Osteoblast (primary cell): Measurements from ENCODE around the gene RACGAP1. TPM values are rescaled to one million over a fixed set of nuclear protein-coding genes. Genes with fewer than 3 reads are reported as not detected.

Experiments
- DNase-seq: peaks from one replicate; pipeline ENCODE4 v3.0.0; 2011; ENCODE audit warnings: low spot score, mixed read lengths; ENCODE audit not compliant: insufficient read length; ENCODE audit errors: missing footprints
- H2AFZ ChIP-seq: 2 replicates; pipeline ENCODE4 v1.6.0; 2011; ENCODE audit warnings: mild to moderate bottlenecking, low read length
- H3K27ac ChIP-seq: 2 replicates; pipeline ENCODE4 v1.5.1; 2011; ENCODE audit warnings: mild to moderate bottlenecking, low read depth, low read length, moderate library complexity
- H3K27me3 ChIP-seq: 2 replicates; pipeline ENCODE4 v1.6.0; 2012; ENCODE audit warnings: mild to moderate bottlenecking, control low read depth, inconsistent platforms, low read length, moderate library complexity; ENCODE audit not compliant: insufficient read depth
- H3K36me3 ChIP-seq: 2 replicates; pipeline ENCODE4 v1.5.1; 2011; ENCODE audit warnings: mild to moderate bottlenecking, low read length, control low read depth, moderate library complexity; ENCODE audit not compliant: insufficient read depth
- H3K4me1 ChIP-seq: 2 replicates; pipeline ENCODE4 v1.5.1; 2011; ENCODE audit warnings: mild to moderate bottlenecking, low read length, control low read depth, moderate library complexity; ENCODE audit not compliant: insufficient read depth
- H3K4me2 ChIP-seq: 2 replicates; pipeline ENCODE4 v1.6.0; 2011; ENCODE audit warnings: mild to moderate bottlenecking, low read length; ENCODE audit not compliant: insufficient read depth
- H3K4me3 ChIP-seq: fragments of 200-600 bp; sonication (generic); 3 replicates; pipeline ENCODE4 v1.5.1; 2012; ENCODE audit warnings: mild to moderate bottlenecking, low read length, inconsistent platforms; ENCODE audit not compliant: insufficient read depth
- H3K79me2 ChIP-seq: 2 replicates; pipeline ENCODE4 v1.6.0; 2012; ENCODE audit warnings: mild to moderate bottlenecking, low read length, control low read depth, inconsistent platforms; ENCODE audit not compliant: insufficient read depth
- H3K9me3 ChIP-seq: 2 replicates; pipeline ENCODE4 v1.5.1; 2011; ENCODE audit warnings: low read depth, low read length, control low read depth
- H4K20me1 ChIP-seq: 2 replicates; pipeline ENCODE4 v1.6.0; 2012; ENCODE audit warnings: mild to moderate bottlenecking, low read length, control low read depth; ENCODE audit not compliant: insufficient read depth
- CTCF ChIP-seq: IDR thresholded peaks from 2 replicates; pipeline ENCODE4 v1.5.1; 2011; ENCODE audit warnings: mild to moderate bottlenecking, low read depth, low read length, moderate library complexity; ENCODE audit errors: extremely low read depth
- total RNA-seq: library from RNA; depleted of rRNA; stranded (reverse); fragments of >200 nt; gene quantifications from 2 replicates; pipeline ENCODE4 v1.2.3, GENCODE V29; 2012

The RACGAP1 gene
- total RNA-seq, 1 donor = 12.7 TPM

DNA sequence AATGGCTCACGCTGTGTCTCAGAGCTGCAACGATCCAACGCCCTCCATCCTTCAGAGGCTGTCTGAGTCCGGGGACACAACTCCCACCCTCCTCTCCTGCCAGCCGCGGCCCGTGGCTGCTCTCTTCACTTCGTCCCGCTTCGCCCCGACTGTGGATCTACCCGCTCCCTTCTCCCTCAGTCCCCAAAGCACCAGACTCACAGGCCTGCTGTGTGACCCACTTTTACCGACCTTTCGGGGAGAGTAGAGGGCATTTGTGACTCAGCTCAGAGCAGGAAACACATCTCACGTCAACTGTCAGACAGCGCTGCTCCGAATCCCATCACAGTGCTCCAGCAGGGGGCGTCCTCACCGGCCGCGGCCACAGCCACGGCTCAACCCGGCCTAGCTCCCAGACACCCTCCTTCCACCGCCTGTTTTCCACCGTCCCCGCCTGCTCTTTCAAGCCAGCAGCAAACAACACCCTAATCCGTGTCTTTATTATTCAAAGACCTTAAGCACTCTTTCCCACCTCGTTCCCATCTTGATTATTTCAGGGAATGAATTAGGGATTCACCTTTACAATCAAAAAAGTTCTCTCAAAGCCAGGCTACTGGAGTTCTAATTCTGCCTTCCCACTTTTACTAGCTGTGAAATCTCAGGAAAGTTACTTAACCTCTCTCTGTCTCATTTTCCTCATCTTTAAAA, 79.8 kb downstream of the RACGAP1 start:
- peak; percentile 96 for TF ChIP-seq CTCF

DNA sequence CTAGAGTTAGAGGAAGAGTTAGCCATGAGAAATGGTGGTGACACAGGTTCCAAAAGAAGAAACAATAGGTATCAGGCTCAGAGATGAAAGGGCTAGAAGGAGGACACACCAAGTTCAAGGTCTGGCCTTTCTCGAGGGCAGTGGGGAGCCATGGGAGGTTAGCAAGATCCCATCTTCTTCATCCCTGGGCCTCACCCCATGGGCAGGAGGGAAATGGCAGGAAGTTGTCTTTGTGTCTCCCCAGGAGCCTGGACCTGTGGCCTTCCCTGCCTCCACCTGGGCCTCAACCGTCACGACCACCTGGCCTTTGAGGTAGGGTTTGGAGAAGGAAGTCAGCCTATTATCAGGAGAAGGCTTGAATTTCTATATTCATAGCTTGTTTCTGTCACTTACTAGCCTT, 80.6 kb downstream of the RACGAP1 start:
- Histone ChIP-seq H3K27ac (no peak overlapping the region), H4K20me1 (no peaks in the 10 kb centered on the region), H3K4me3 (no peak overlapping the region), H3K27me3 (peaks cover 2% of the 10 kb centered on the region), H3K4me2 (no peak overlapping the region), H3K36me3 (no peaks in the 10 kb centered on the region), H3K79me2 (no peaks in the 10 kb centered on the region), H3K4me1 (peaks cover 5% of the 10 kb centered on the region), H2AFZ (no peak overlapping the region), H3K9me3 (no peaks in the 10 kb centered on the region)
- no peak for TF ChIP-seq CTCF
- peak; percentile 43 for DNase-seq

More for the DNA sequence above, 79.8 kb downstream of the RACGAP1 start:
- no peaks in the 10 kb centered on the region for H3K36me3 ChIP-seq
- H3K79me2 ChIP-seq = no peaks in the 10 kb centered on the region
- peak overlapping the region; percentile 62 for H3K4me3 ChIP-seq
- H2AFZ ChIP-seq = peak overlapping the region; percentile 95
- peaks cover 7% of the 10 kb centered on the region for H3K27me3 ChIP-seq
- H3K27ac ChIP-seq = peak overlapping the region; percentile 20
- no peaks in the 10 kb centered on the region for H3K9me3 ChIP-seq
- DNase-seq = peak; percentile 99
- H3K4me2 ChIP-seq = peak overlapping the region; percentile 81
- H4K20me1 ChIP-seq = no peaks in the 10 kb centered on the region
- peaks cover 5% of the 10 kb centered on the region for H3K4me1 ChIP-seq

- TF ChIP-seq CTCF = no peak
- no peak overlapping the region for H3K4me2 ChIP-seq
- no peak overlapping the region for H2AFZ ChIP-seq
- H4K20me1 ChIP-seq = no peaks in the 10 kb centered on the region
- no peaks in the 10 kb centered on the region for H3K79me2 ChIP-seq
- no peak overlapping the region for H3K4me3 ChIP-seq
- DNase-seq = peak; percentile 51
- H3K36me3 ChIP-seq = no peaks in the 10 kb centered on the region
- no peaks in the 10 kb centered on the region for H3K27me3 ChIP-seq
- no peak overlapping the region for H3K27ac ChIP-seq
- H3K9me3 ChIP-seq = no peaks in the 10 kb centered on the region
- H3K4me1 ChIP-seq = peaks cover 5% of the 10 kb centered on the region
These were observed 81.2 kb downstream of the RACGAP1 start for GRCh38 chr12:49944046-49944445.

DNA sequence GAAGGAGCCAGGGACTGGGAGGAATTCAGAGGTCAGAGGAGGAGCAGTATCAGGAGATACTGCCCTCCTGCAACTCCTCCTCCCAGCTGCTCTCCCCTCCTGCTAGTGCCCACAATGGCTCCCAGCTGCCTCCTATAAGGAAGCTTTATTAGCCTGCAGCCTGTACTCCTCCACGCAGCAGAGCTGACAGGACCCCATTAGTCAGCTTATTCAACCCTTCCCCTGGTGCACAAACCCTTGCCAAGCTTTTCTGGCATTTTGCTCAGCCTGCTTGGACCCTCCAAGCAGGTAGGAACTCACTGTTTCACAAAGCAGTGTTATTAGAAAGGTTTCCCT, 81.7 kb downstream of the RACGAP1 start:
- no peak overlapping the region for H2AFZ ChIP-seq
- H3K27me3 ChIP-seq = no peaks in the 10 kb centered on the region
- no peaks in the 10 kb centered on the region for H4K20me1 ChIP-seq
- no peak overlapping the region for H3K4me2 ChIP-seq
- no peak overlapping the region for H3K4me3 ChIP-seq
- no peaks in the 10 kb centered on the region for H3K79me2 ChIP-seq
- no peak for DNase-seq
- H3K9me3 ChIP-seq = no peaks in the 10 kb centered on the region
- H3K27ac ChIP-seq = no peak overlapping the region
- no peak for TF ChIP-seq CTCF
- H3K4me1 ChIP-seq = peaks cover 5% of the 10 kb centered on the region
- no peaks in the 10 kb centered on the region for H3K36me3 ChIP-seq
